Bone marrow (tissue), 2 donors: ENCODE measurements around the gene ELMO1.
A peak's percentile ranks its signal among the peaks of the same experiment; 100 is the strongest.

Source experiments
- DNase-seq, 2 donors: peaks; one replicate each; lab custom pipeline; 2025; lab: John Stamatoyannopoulos, UW

ELMO1 gene, protein sequence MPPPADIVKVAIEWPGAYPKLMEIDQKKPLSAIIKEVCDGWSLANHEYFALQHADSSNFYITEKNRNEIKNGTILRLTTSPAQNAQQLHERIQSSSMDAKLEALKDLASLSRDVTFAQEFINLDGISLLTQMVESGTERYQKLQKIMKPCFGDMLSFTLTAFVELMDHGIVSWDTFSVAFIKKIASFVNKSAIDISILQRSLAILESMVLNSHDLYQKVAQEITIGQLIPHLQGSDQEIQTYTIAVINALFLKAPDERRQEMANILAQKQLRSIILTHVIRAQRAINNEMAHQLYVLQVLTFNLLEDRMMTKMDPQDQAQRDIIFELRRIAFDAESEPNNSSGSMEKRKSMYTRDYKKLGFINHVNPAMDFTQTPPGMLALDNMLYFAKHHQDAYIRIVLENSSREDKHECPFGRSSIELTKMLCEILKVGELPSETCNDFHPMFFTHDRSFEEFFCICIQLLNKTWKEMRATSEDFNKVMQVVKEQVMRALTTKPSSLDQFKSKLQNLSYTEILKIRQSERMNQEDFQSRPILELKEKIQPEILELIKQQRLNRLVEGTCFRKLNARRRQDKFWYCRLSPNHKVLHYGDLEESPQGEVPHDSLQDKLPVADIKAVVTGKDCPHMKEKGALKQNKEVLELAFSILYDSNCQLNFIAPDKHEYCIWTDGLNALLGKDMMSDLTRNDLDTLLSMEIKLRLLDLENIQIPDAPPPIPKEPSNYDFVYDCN

GRCh38 chr7:37448636-37449361 lies at the start of gene ELMO1:
ELMO1 (minus strand) TSS chr7:37448864; CDS start chr7:37342690, 106,174 bp downstream.
- peak; percentile 67 to 75 for DNase-seq

- DNase-seq, result no peak
Observed at GRCh38 chr7:37497576-37497975, 48.9 kb upstream of the ELMO1 start.

GRCh38 chr7:37495574-37496184 lies 47.0 kb upstream of the ELMO1 start:
- no peak for DNase-seq

DNA sequence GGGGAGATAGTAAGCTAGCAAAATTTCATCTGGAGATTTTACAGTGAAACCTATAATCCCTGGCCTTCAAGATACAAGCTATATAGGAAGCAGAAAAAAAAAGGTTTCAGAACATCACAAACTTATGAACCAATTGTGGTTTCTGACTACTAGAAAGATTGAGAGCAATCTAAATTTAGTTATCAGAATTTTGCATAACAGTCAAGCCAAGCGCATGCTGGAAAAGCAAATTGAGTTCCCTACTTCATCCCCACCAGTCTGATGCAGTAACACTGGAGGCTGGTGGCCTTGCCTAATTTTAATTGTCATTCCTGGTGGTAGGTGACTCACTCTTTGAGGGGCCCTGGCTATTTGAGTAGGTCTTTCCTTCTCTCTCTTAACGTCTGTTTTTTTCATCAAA lies 46.3 kb upstream of the ELMO1 start:
- DNase-seq, result peak in 1 of 2 donors; percentile 8

GRCh38 chr7:37493810-37494209 lies 45.1 kb upstream of the ELMO1 start:
- DNase-seq, result no peak

- no peak for DNase-seq
Observed at GRCh38 chr7:37493123-37493522, 44.5 kb upstream of the ELMO1 start.

DNA sequence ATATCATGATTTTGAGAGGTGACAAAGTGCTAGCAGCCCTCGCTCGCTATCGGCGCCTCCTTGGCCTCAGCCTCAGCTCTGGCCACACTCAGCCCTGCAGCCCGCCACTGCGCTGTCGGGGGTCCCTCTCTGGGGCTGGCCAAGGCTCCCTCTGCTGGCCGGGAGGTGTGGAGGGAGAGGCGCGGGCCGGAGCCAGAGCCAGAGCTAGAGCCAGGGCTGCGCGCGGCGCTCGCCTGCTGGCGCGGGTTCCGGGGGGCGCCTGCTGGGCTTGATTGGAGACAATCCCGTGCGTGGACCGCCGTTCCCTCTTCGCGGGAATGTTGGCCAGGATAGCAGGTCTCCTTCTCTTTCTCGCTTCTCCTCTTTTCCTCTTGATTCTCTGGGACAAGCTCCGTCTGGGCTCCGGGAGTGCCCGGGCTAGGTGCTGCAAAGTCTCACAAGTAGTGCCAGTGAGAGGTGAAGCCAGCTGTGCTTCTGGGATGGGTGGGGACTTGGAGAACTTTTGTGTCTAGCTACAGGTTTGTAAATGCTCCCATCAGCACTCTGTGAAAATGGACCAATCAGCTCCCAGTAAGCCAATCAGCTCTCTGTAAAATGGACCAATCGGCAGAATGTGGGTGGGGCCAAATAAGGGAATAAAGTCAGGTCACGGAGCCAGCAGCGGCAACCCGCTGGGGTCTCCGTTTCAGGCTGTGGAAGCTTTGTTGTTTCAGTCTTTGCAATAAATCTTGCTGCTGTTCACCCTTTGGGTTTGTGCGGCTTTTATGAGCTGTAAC lies 43.4 kb upstream of the ELMO1 start:
- no peak for DNase-seq

DNA sequence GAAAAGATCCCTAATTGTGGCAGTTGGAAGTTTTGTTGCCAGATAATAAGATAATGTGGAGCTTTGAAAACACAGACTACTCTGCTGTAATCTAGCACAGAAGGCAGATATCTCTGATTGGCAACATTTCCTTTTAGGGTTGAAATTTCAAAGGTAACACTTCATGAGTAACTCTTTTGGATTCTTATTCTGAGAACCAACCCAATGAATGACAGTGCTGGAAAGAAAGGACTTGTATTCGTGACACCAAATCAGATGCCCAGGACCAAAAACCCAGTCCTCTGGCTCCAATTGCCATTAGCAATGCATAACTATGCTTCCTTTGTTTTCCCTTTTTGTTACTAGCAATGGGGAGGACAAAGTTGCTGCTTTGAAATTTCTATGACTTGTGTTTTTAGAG lies 41.0 kb upstream of the ELMO1 start:
- no peak for DNase-seq

DNA sequence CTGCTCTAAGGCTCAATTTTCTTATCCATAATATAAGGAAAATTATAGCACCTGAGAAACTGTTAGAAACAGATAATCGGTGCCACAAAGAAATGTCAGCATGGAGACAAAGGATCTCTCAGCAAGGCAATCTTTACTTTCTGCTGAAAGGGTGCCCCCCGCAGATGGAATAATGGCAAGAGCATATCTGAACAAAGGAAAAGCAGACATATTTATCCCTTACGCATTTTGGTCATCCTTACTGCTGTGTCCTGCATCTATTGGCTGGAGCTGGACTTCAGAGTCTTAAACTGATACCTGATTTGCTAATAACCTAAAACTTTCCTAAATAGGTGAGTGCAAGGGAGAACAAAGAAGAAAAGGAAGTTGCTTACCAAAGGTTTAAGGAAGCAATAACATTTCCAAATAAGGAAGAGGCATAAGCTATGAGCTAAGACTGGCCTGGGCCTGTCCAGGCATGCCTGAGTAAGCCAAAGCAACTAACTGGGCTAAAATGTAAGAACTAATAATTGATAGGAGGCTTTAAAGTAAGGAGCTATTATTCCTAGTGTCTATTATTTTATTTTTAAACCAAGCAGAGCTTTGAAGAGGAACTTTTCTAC lies 39.6 kb upstream of the ELMO1 start:
- no peak for DNase-seq

- no peak for DNase-seq
Observed at GRCh38 chr7:37484426-37485073, 35.9 kb upstream of the ELMO1 start.

DNA sequence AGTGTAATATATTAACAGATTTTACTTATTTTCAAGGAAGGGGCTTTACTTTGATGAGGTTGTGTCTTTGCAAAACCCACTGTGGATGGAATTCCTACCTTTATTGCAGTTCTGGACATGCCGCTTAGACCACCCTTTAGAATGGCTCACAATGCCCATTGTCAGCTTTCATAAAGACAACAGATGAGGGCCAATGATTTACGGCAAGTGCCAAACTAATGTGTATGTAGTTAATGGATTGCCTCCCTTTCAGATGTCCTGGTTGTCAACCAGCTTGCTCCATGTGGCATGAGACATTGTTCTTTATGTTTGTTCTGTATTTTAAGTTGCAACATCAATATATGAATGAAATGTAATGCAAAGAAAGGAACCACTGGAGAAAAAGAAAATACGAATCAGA lies 35.0 kb upstream of the ELMO1 start:
- DNase-seq, result no peak

DNA sequence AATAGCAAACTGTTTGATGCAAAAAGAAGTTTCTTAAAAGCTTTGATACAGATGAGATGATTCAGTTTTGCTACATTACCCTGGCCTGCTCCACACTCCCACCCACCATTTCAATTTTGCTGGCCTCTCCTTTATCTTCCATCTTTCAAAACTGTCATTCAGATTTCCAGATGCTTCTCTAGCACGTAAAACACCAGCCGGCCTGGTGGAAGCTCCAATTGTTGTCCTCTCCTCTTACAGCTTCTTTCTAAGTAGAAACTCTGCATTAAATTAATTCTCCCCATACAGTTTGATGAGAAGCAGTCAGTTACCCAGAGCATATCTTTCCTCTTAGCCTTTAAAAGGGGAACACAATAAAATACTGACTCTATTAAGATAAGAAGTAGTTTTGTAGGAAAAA lies 34.3 kb upstream of the ELMO1 start:
- DNase-seq, result no peak

GRCh38 chr7:37482505-37482904 lies 33.8 kb upstream of the ELMO1 start:
- no peak for DNase-seq

- DNase-seq, result no peak
Observed at GRCh38 chr7:37481722-37482288, 33.1 kb upstream of the ELMO1 start.

GRCh38 chr7:37481154-37481553 lies 32.5 kb upstream of the ELMO1 start:
- no peak for DNase-seq

DNA sequence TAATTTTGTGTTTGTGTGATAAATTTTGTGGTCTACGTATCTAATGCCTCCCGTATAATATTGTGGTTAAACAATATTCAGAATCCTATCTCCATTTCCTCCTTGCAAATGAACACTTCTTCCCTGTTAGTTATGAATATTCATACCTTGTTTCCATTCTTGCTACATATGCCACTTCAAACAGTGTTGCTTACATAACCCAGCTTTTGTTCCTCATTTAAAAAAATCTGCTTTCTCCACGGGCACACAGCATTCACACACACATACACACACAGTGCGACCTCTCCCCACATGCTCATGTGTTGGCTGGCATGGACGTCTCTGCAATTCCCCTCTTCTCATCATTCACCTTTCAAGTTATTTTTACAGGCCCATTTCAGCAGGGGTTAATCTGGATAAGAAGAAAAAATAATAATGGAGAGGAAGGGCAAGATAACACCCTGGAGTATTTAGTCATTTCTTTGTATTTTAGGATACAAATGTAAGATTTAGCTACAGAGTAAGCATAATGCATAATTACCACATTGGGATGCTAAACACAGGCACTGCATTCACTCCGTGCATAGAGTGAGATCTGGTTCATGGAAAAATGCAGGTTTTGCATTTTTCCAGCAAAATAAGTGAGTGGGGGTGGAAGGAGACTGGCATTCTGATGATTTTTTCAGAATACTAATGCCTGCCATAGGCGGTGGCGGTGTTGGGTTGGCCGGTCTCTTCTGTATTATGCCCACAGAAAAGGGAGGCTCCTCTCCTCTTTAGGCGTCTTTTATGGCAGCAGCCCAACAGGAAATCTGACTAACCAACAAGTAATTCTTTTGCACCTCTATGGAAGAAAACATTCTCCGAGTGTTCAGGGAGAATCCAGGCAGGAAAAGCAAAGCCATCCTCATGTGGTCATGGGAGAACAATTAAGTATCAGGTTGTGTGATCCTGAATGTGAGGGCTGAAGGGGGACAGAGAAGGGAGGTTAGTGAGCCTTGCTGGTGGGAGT lies 31.7 kb upstream of the ELMO1 start:
- no peak for DNase-seq

DNA sequence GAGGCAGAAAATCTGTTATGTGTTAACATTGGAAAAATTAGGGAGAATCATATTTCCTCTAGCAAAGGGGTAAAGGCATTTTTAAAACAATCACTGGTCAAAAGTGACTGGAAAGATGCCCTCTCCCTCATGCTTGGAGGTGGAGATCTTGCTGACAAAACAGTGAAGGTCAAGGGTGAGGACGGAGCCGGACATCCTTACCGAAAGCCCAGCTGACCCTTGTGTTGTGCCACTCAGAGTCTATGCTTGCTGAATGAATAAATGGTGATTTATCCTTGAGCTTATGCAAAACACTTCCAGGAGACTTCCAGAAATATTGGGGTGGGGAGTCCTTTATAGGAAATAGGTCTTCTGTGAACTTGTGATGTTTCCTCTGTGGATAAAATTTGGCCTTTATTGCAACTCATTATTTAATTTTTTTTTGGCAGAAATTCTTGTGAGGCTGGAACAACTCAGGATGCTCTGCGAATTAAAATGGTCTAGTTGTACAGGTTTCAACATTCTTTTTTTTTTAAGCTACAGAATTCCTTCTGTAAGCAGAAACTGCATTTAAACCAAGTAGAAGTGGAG lies 28.3 kb upstream of the ELMO1 start:
- DNase-seq, result no peak

- no peak for DNase-seq
Observed at GRCh38 chr7:37476428-37476827, 27.8 kb upstream of the ELMO1 start.

GRCh38 chr7:37475646-37476045 lies 27.0 kb upstream of the ELMO1 start:
- no peak for DNase-seq
